Endothelial cell of umbilical vein (primary cell): Measurements from ENCODE around the gene PNPLA6. TPM values are rescaled to one million over a fixed set of nuclear protein-coding genes. Genes with fewer than 3 reads are reported as not detected.

Experiments
- BruUV-seq: library from RNA; stranded (reverse); fragments of 400-500 nt; replicated peaks from 2 replicates; lab custom pipeline; 2021; lab: Mats Ljungman, UMichigan
- CTCF ChIA-PET: fragments of 300-600, 350-600 bp; sonication (Branson Sonifier 250); formaldehyde crosslinking; loops from one replicate; lab custom pipeline; 2021; ENCODE audit warnings: antibody characterized with exemption, inconsistent platforms; lab: Charles Lee
- POLR2A ChIA-PET: fragments of 300-600, 350-600 bp; sonication (Branson Sonifier 250); formaldehyde crosslinking; loops from one replicate; lab custom pipeline; 2021; ENCODE audit warnings: antibody characterized with exemption, inconsistent platforms; lab: Charles Lee
- DNase-seq: peaks from one replicate; pipeline ENCODE4 v3.0.0-alpha.2; 2011; ENCODE audit warnings: low read depth, low spot score
- FAIRE-seq: peaks from 2 replicates; lab custom pipeline; 2011; peaks lifted over from hg19 to GRCh38; lab: Jason Lieb, UNC
- H2AFZ ChIP-seq: 2 replicates; pipeline ENCODE4 v1.6.0; 2012; ENCODE audit warnings: low read depth, low read length, control low read depth, inconsistent platforms
- H3K27ac ChIP-seq: 2 replicates; pipeline ENCODE4 v1.5.1; 2011; ENCODE audit warnings: low read depth, mild to moderate bottlenecking, control low read depth, low read length, moderate library complexity; ENCODE audit not compliant: insufficient read depth
- H3K27me3 ChIP-seq, 2 experiments: 2 replicates each; pipeline versions ENCODE4 v1.6.0 to v1.6.1; 2011; ENCODE audit warnings: low read length in 2 of 2, mixed read lengths in 1 of 2; ENCODE audit not compliant: control insufficient read depth in 2 of 2, insufficient read depth in 2 of 2
- H3K36me3 ChIP-seq, 2 experiments: 2 replicates in 1 of 2; 3 replicates in 1 of 2; pipeline ENCODE4 v1.5.1; 2011; ENCODE audit warnings: low read length in 2 of 2, mild to moderate bottlenecking in 1 of 2, moderate library complexity in 1 of 2; ENCODE audit not compliant: control insufficient read depth in 2 of 2, insufficient read depth in 2 of 2; ENCODE audit errors: extremely low read depth in 1 of 2
- H3K4me1 ChIP-seq: 3 replicates; pipeline ENCODE4 v1.5.1; 2011; ENCODE audit warnings: mild to moderate bottlenecking, low read length; ENCODE audit not compliant: control insufficient read depth, insufficient read depth; ENCODE audit errors: extremely low read depth
- H3K4me2 ChIP-seq: 2 replicates; pipeline ENCODE4 v1.6.1; 2011; ENCODE audit warnings: low read length, control low read depth, mixed read lengths; ENCODE audit not compliant: insufficient read depth
- H3K4me3 ChIP-seq, 3 experiments: fragments of 200-600 bp in 1 of 3; sonication (generic), shearing (Covaris generic) in 1 of 3; replicated peaks in 1 of 3; 2 replicates each; pipeline ENCODE4 v1.5.1; 2011 to 2016; ENCODE audit warnings: control low read depth in 3 of 3, low read length in 3 of 3, mild to moderate bottlenecking in 2 of 3, inconsistent platforms in 1 of 3, low read depth in 1 of 3, moderate library complexity in 1 of 3; ENCODE audit not compliant: insufficient read depth in 1 of 3
- H3K79me2 ChIP-seq: 2 replicates; pipeline ENCODE4 v1.6.0; 2012; ENCODE audit warnings: low read length, inconsistent platforms; ENCODE audit not compliant: control insufficient read depth, insufficient read depth
- H3K9ac ChIP-seq: replicated peaks from 2 replicates; pipeline ENCODE3; 2011; ENCODE audit warnings: low read length, control low read depth; ENCODE audit not compliant: insufficient read depth; ENCODE audit errors: extremely low read depth
- H3K9me1 ChIP-seq: replicated peaks from 3 replicates; pipeline ENCODE4 v1.6.0; 2011; ENCODE audit warnings: mild to moderate bottlenecking, low read length; ENCODE audit not compliant: control insufficient read depth, insufficient read depth; ENCODE audit errors: extremely low read depth
- H3K9me3 ChIP-seq: replicated peaks from 2 replicates; pipeline ENCODE4 v1.5.1; 2012; ENCODE audit warnings: low read length, inconsistent platforms; ENCODE audit not compliant: control insufficient read depth, insufficient read depth
- H4K20me1 ChIP-seq: replicated peaks from 2 replicates; pipeline ENCODE3; 2011; ENCODE audit warnings: mild to moderate bottlenecking, low read length; ENCODE audit not compliant: control insufficient read depth, insufficient read depth; ENCODE audit errors: extremely low read depth
- FOS ChIP-seq: IDR thresholded peaks from 2 replicates; pipeline ENCODE4 v1.6.1; 2011; ENCODE audit warnings: mild to moderate bottlenecking, low read length, moderate library complexity, borderline replicate concordance; ENCODE audit not compliant: insufficient read depth
- MAX ChIP-seq: IDR thresholded peaks from 2 replicates; pipeline ENCODE4 v1.6.1; 2011; ENCODE audit not compliant: insufficient read depth, insufficient read length
- POLR2A ChIP-seq: IDR thresholded peaks from 2 replicates; pipeline ENCODE4 v1.6.1; 2012; ENCODE audit warnings: low read depth, mild to moderate bottlenecking, control low read depth, low read length
- POLR2AphosphoS5 ChIP-seq: IDR thresholded peaks from 2 replicates; pipeline ENCODE4 v1.6.1; 2012; ENCODE audit warnings: low read depth, mild to moderate bottlenecking, control low read depth, low read length, moderate library complexity; ENCODE audit not compliant: insufficient read depth
- dilution Hi-C: fragments of 300-500 bp; cut with MboI; formaldehyde crosslinking; loops from one replicate; pipeline ENCODE4 v1.15.0; 2019; ENCODE audit warnings: low sequenced_read_pairs; ENCODE audit not compliant: extremely low pct_ligation_motif_present
- intact Hi-C: fragments of 100-400 bp; cut with micrococcal nuclease; formaldehyde crosslinking; loops from one replicate; pipeline ENCODE4 v1.10.0; 2022
- polyA plus RNA-seq, 4 experiments: library from polyadenylated mRNA; depleted of rRNA in 3 of 4; stranded (reverse) in 3 of 4; unstranded in 1 of 4; fragments of >200 nt; gene quantifications; 2 replicates each; pipeline versions ENCODE4 v1.2.1 to v1.2.3, GENCODE V29; 2011 to 2012; ENCODE audit warnings: missing spikeins in 1 of 4
- total RNA-seq: library from RNA; stranded (reverse); gene quantifications from 2 replicates; pipeline ENCODE4 v1.2.3, GENCODE V29; 2021

The PNPLA6 gene
- total and polyA plus RNA-seq, 2 donors (not counting 3 experiments of a cell fraction or from before 2014, with no cell fraction given) = 106 to 164 TPM

- DNase-seq (no peak), FAIRE-seq (no peak)
- no peak overlapping the region for H2AFZ ChIP-seq
- no peaks in the 10 kb centered on the region for H3K36me3 ChIP-seq
- no peaks in the 10 kb centered on the region for H4K20me1 ChIP-seq
- no TSS peak for BruUV-seq
- no peaks in the 10 kb centered on the region for H3K27me3 ChIP-seq
- intact Hi-C loops = loop anchor here (5.0 kb wide), 1 partner anchor 35 kb away; the partner anchor contains the start of gene MCOLN1
- TF ChIP-seq POLR2AphosphoS5 = no peak
- POLR2A ChIA-PET = no interaction called here
- H3K79me2 ChIP-seq = no peaks in the 10 kb centered on the region
- no peaks in the 10 kb centered on the region for H3K9me3 ChIP-seq
- no peak overlapping the region for H3K9ac ChIP-seq
- peaks cover 9% of the 10 kb centered on the region for H3K4me1 ChIP-seq
- no peak overlapping the region for H3K27ac ChIP-seq
- CTCF ChIA-PET = interaction anchor here (1.6 kb wide), 1 partner anchor 10 kb away, joined by 9 read pairs; a partner anchor contains a TSS
- H3K4me2 ChIP-seq = no peak overlapping the region
- H3K9me1 ChIP-seq = no peaks in the 10 kb centered on the region
- no peak overlapping the region for H3K4me3 ChIP-seq
- dilution Hi-C loops = no loop called here
Measured at GRCh38 chr19:7486923-7487322, 48.6 kb upstream of the PNPLA6 start.

- no TSS peak for BruUV-seq
- Histone ChIP-seq H3K4me2 (peak within 1 kb of the TSS; percentile 77), H3K27ac (peak within 1 kb of the TSS; percentile 68), H3K27me3 (no peaks in the 10 kb centered on the region), H3K4me1 (peaks cover 18% of the 10 kb centered on the region), H3K36me3 (no peaks in the 10 kb centered on the region), H3K4me3 (peak within 1 kb of the TSS; percentile 32 to 67 (median 45)), H3K79me2 (no peaks in the 10 kb centered on the region), H3K9me1 (no peaks in the 10 kb centered on the region), H2AFZ (peak within 1 kb of the TSS; percentile 98), H3K9ac (peak within 1 kb of the TSS; percentile 85), H3K9me3 (no peaks in the 10 kb centered on the region), H4K20me1 (no peaks in the 10 kb centered on the region)
- no peak for TF ChIP-seq MAX
- peak; percentile 76 for TF ChIP-seq POLR2AphosphoS5
- peak; percentile 91 for TF ChIP-seq POLR2A
- no peak for TF ChIP-seq FOS
- intact Hi-C loops = loop anchor here (2.0 to 5.0 kb wide), 2 partner anchors 33 to 46 kb away; partner anchors contain the start of genes MCOLN1 and PNPLA6
- dilution Hi-C loops = no loop called here
- POLR2A ChIA-PET = no interaction called here
- peak; percentile 91 for DNase-seq
- peak; percentile 21 for FAIRE-seq
- CTCF ChIA-PET = no interaction called here
Measured at GRCh38 chr19:7488736-7489353, 46.7 kb upstream of the PNPLA6 start, which contains the start of gene PEX11G. PEX11G (minus strand) TSS chr19:7489035; CDS start chr19:7489010, 25 bp downstream.
